Central memory CD8-positive, alpha-beta T cell (primary cell): Measurements from ENCODE around the gene MAPK11.

Experiments used
- ATAC-seq: fragments of 150-1000 bp; cut with Tn5 transposase; replicated peaks from 2 replicates; pipeline ENCODE4 v1.10.0; 2022; ENCODE audit warnings: mild to moderate bottlenecking, moderate FRiP score, moderate number of reproducible peaks; ENCODE audit not compliant: poor library complexity, severe bottlenecking; ENCODE audit errors: extremely low read depth
- DNase-seq, 2 donors: peaks; one replicate each; pipeline ENCODE4 v3.0.0; 2021; ENCODE audit warnings: low spot score in 2 of 2
- H3K27ac Mint-ChIP-seq: one replicate; pipeline ENCODE4 v1.8.0; 2022; ENCODE audit warnings: low read depth, mild to moderate bottlenecking, moderate library complexity, mixed read lengths
- H3K27me3 Mint-ChIP-seq: one replicate; pipeline ENCODE4 v1.8.0; 2022; ENCODE audit warnings: mixed read lengths
- H3K36me3 Mint-ChIP-seq: one replicate; pipeline ENCODE4 v1.8.0; 2022; ENCODE audit warnings: mild to moderate bottlenecking, moderate library complexity, mixed read lengths; ENCODE audit not compliant: insufficient read depth
- H3K4me1 Mint-ChIP-seq: one replicate; pipeline ENCODE4 v1.8.0; 2022; ENCODE audit warnings: mixed read lengths
- H3K4me3 Mint-ChIP-seq: one replicate; pipeline ENCODE4 v1.8.0; 2022; ENCODE audit warnings: mild to moderate bottlenecking, moderate library complexity, mixed read lengths
- H3K9me3 Mint-ChIP-seq: one replicate; pipeline ENCODE4 v1.8.0; 2022; ENCODE audit warnings: mixed read lengths

MAPK11 gene

GRCh38 chr22:50285568-50286229, 15.5 kb upstream of the MAPK11 start:
- H3K9me3 Mint-ChIP-seq = no peaks in the 10 kb centered on the region
- H3K36me3 Mint-ChIP-seq = no peaks in the 10 kb centered on the region
- no peaks in the 10 kb centered on the region for H3K4me1 Mint-ChIP-seq
- H3K27ac Mint-ChIP-seq = no peak overlapping the region
- no peak for DNase-seq
- no peak for ATAC-seq
- no peaks in the 10 kb centered on the region for H3K27me3 Mint-ChIP-seq
- no peak overlapping the region for H3K4me3 Mint-ChIP-seq

- Mint-ChIP-seq H3K36me3 (peaks cover under 1% of the 10 kb centered on the region), H3K27ac (no peak overlapping the region), H3K4me3 (no peak overlapping the region), H3K9me3 (no peaks in the 10 kb centered on the region), H3K4me1 (no peaks in the 10 kb centered on the region), H3K27me3 (no peaks in the 10 kb centered on the region)
- DNase-seq = no peak
- ATAC-seq = no peak
Observed at GRCh38 chr22:50284479-50284878, 14.3 kb upstream of the MAPK11 start.

GRCh38 chr22:50283821-50284220, 13.6 kb upstream of the MAPK11 start:
- Mint-ChIP-seq H3K27ac (no peak overlapping the region), H3K9me3 (no peaks in the 10 kb centered on the region), H3K36me3 (peaks cover 2% of the 10 kb centered on the region), H3K27me3 (no peaks in the 10 kb centered on the region), H3K4me1 (no peaks in the 10 kb centered on the region), H3K4me3 (no peak overlapping the region)
- no peak for DNase-seq
- no peak for ATAC-seq

- H3K4me3 Mint-ChIP-seq = no peak overlapping the region
- peaks cover 2% of the 10 kb centered on the region for H3K36me3 Mint-ChIP-seq
- no peak overlapping the region for H3K27ac Mint-ChIP-seq
- DNase-seq = no peak
- ATAC-seq = no peak
- no peaks in the 10 kb centered on the region for H3K27me3 Mint-ChIP-seq
- no peaks in the 10 kb centered on the region for H3K4me1 Mint-ChIP-seq
- no peaks in the 10 kb centered on the region for H3K9me3 Mint-ChIP-seq
Observed at GRCh38 chr22:50282361-50283155, 12.4 kb upstream of the MAPK11 start.

GRCh38 chr22:50281957-50282356, 11.8 kb upstream of the MAPK11 start:
- no peak for ATAC-seq
- H3K27me3 Mint-ChIP-seq = no peaks in the 10 kb centered on the region
- H3K4me3 Mint-ChIP-seq = no peak overlapping the region
- no peaks in the 10 kb centered on the region for H3K9me3 Mint-ChIP-seq
- H3K36me3 Mint-ChIP-seq = peaks cover 2% of the 10 kb centered on the region
- no peak overlapping the region for H3K27ac Mint-ChIP-seq
- DNase-seq = no peak
- no peaks in the 10 kb centered on the region for H3K4me1 Mint-ChIP-seq

GRCh38 chr22:50281384-50281760, 11.2 kb upstream of the MAPK11 start:
- DNase-seq (no peak), ATAC-seq (no peak)
- Mint-ChIP-seq H3K27me3 (no peaks in the 10 kb centered on the region), H3K4me1 (no peaks in the 10 kb centered on the region), H3K4me3 (no peak overlapping the region), H3K36me3 (peaks cover 4% of the 10 kb centered on the region), H3K27ac (no peak overlapping the region), H3K9me3 (no peaks in the 10 kb centered on the region)

GRCh38 chr22:50280708-50281383, 10.7 kb upstream of the MAPK11 start:
- Mint-ChIP-seq H3K36me3 (peaks cover 6% of the 10 kb centered on the region), H3K4me1 (no peaks in the 10 kb centered on the region), H3K9me3 (no peaks in the 10 kb centered on the region), H3K27me3 (no peaks in the 10 kb centered on the region), H3K4me3 (no peak overlapping the region), H3K27ac (no peak overlapping the region)
- no peak for DNase-seq
- no peak for ATAC-seq

- DNase-seq (no peak), ATAC-seq (no peak)
- Mint-ChIP-seq H3K27ac (no peak overlapping the region), H3K36me3 (peaks cover 8% of the 10 kb centered on the region), H3K27me3 (no peaks in the 10 kb centered on the region), H3K9me3 (no peaks in the 10 kb centered on the region), H3K4me3 (no peak overlapping the region), H3K4me1 (no peaks in the 10 kb centered on the region)
Observed at GRCh38 chr22:50280022-50280707, 10.0 kb upstream of the MAPK11 start.

- peaks cover 8% of the 10 kb centered on the region for H3K36me3 Mint-ChIP-seq
- peaks cover 2% of the 10 kb centered on the region for H3K4me1 Mint-ChIP-seq
- no peak overlapping the region for H3K4me3 Mint-ChIP-seq
- no peak overlapping the region for H3K27ac Mint-ChIP-seq
- H3K27me3 Mint-ChIP-seq = no peaks in the 10 kb centered on the region
- no peaks in the 10 kb centered on the region for H3K9me3 Mint-ChIP-seq
- DNase-seq (no peak), ATAC-seq (no peak)
Observed at GRCh38 chr22:50278956-50279619, 8.9 kb upstream of the MAPK11 start.

GRCh38 chr22:50278461-50278860, 8.3 kb upstream of the MAPK11 start:
- H3K27ac Mint-ChIP-seq = no peak overlapping the region
- no peak overlapping the region for H3K4me3 Mint-ChIP-seq
- peaks cover 7% of the 10 kb centered on the region for H3K4me1 Mint-ChIP-seq

GRCh38 chr22:50277761-50278160, 7.6 kb upstream of the MAPK11 start:
- Mint-ChIP-seq H3K27ac (no peak overlapping the region), H3K9me3 (no peaks in the 10 kb centered on the region), H3K4me3 (no peak overlapping the region), H3K36me3 (peaks cover 8% of the 10 kb centered on the region), H3K27me3 (no peaks in the 10 kb centered on the region), H3K4me1 (peaks cover 7% of the 10 kb centered on the region)
- DNase-seq (no peak), ATAC-seq (no peak)

More at GRCh38 chr22:50278461-50278860, 8.3 kb upstream of the MAPK11 start:
- Mint-ChIP-seq H3K36me3 (peaks cover 8% of the 10 kb centered on the region), H3K27me3 (no peaks in the 10 kb centered on the region), H3K9me3 (no peaks in the 10 kb centered on the region)
- no peak for DNase-seq
- ATAC-seq = no peak

- no peaks in the 10 kb centered on the region for H3K27me3 Mint-ChIP-seq
- peaks cover 8% of the 10 kb centered on the region for H3K36me3 Mint-ChIP-seq
- H3K9me3 Mint-ChIP-seq = no peaks in the 10 kb centered on the region
- no peak overlapping the region for H3K4me3 Mint-ChIP-seq
- DNase-seq (peak in 1 of 2 donors; percentile 28), ATAC-seq (peak; percentile 77)
- H3K27ac Mint-ChIP-seq = no peak overlapping the region
- H3K4me1 Mint-ChIP-seq = peaks cover 7% of the 10 kb centered on the region
Observed at GRCh38 chr22:50276143-50276542, 6.0 kb upstream of the MAPK11 start.
